NCI-H2081 treated with DMSO at 0.1 percent for 48 hours (cell line): ENCODE measurements around the gene LRFN3.
A peak's percentile ranks its signal among the peaks of the same experiment; 100 is the strongest.
"Not testable (repeated sequence)": the region's sequence is repeated elsewhere in the genome, so short reads cannot be mapped to it uniquely, and the experiment has no call there.

ENCODE experiments used
- DNase-seq: peaks from one replicate; lab custom pipeline; 2025; lab: John Stamatoyannopoulos, UW

The LRFN3 gene

DNA sequence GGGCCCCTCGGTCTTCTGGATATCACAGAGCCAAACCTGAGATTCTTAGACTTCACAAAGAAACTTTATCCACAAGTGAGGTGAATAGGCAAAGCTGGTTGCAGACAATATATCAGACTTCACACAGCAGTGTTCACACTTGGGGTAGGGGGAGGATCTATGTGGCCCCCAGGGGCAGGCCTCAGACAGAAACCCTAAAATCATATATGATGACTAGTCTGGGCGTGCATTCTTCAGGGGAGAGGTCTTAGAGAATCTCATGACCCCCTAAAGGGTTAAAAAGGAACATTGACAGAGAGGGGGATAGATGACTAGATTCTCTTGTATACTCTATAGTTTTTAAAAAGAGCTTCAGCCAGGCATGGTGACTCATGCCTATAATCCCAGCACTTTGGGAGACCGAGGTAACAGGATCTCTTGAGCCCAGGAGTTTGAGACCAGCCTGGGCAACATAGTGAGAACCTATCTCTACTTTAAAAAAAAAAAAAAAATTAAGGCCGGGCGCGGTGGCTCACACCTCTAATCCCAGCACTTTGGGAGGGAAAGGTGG, 30.9 kb upstream of the LRFN3 start:
- no peak for DNase-seq

GRCh38 chr19:35907377-35907745, 28.8 kb upstream of the LRFN3 start:
- no peak for DNase-seq

DNA sequence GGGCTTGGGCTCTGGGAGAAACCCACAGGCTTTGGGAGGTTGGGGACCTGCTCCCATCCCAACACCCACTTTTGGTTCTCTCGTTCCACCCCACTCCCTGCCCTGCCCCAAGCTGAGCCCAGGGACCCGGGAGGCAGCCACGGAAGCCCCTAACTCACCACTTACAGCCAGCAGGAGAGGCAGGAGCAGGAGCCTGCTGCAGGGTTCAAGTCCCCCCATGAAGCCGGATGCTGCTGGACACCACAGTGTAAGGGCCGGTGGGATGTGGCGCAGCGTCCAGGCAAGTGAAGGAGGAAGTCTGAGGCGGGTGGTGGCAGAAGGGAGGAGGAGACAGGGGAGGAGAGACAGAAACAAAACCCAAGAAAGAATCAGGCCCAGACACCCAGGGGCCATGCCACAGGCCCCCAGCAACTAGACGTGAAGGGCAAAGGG, 28.1 kb upstream of the LRFN3 start, which contains the start of gene TYROBP:
Gene TYROBP, minus strand, starts transcription at position 286 of the 432 bp plus-strand sequence. Its CDS starts 67 bp downstream, at position 219.
- DNase-seq, result no peak

GRCh38 chr19:35908973-35909683, 27.0 kb upstream of the LRFN3 start:
- no peak for DNase-seq

GRCh38 chr19:35909684-35910035, 26.5 kb upstream of the LRFN3 start:
- no peak for DNase-seq

- not testable (repeated sequence) for DNase-seq
These were observed 25.8 kb upstream of the LRFN3 start for GRCh38 chr19:35910355-35910754.

GRCh38 chr19:35911173-35911572, 25.0 kb upstream of the LRFN3 start:
- DNase-seq, result no peak

GRCh38 chr19:35911790-35912189, 24.4 kb upstream of the LRFN3 start:
- DNase-seq, result no peak

DNA sequence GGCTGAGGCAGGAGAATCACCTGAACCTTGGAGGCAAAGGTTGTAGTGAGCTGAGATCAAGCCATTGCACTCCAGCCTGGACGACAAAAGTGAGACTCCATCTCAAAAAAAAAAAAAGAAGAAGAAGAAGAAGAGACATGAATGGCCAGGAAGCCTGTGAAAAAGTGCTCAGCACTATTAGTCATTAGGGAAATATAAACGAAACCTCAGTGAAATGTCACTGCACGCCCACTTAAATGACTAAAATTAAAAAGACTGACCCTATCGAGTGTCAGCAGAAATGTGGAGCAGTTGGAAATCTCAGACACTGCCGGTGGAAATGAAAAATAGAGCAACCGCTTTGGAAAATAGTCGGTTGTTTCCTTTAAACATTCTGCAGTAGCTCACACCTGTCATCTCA, 22.6 kb upstream of the LRFN3 start:
- no peak for DNase-seq

DNA sequence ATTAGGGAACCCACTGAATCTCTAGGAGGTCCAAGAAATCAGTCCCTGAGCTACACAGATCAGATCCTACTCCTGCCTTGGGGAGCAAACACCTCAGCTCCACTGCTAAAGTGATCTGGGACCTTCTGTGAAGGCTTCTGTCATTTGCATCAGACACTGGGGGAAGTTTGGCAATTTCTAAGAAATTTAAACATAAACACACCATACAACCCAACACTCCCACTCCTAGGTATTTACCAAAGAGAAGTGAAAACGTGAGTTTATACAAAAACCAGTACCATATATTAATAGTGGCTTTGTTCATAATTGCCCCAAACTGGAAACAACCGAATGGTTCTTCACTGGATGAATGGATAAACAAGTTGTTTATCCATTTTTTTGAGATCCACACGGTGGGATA, 20.7 kb upstream of the LRFN3 start:
- no peak for DNase-seq

- DNase-seq, result no peak
These were observed 16.9 kb upstream of the LRFN3 start for GRCh38 chr19:35919306-35919705.

GRCh38 chr19:35921012-35921411, 15.2 kb upstream of the LRFN3 start:
- no peak for DNase-seq

DNA sequence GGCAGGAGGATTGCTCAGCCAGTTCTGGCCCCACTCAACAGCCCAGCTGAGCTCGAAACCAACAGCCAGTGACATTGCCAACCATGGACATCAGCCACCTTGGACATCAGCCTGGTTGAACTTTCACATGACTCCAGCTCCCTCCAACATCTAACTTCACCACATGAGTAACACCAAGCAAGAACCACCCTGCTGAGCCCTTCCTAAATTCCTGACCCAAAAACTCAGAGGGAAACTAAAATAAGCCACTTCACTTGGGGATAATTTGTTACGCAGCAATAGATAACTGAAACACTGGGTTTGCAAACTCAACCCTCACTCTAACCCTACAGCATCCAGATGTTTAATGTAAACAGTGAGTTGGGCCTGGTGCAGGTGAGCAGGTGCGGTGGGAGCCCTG, 10.7 kb upstream of the LRFN3 start:
- DNase-seq, result no peak

GRCh38 chr19:35928507-35928906, 7.7 kb upstream of the LRFN3 start:
- DNase-seq, result no peak

- no peak for DNase-seq
These were observed 6.3 kb upstream of the LRFN3 start for GRCh38 chr19:35929876-35930275.

DNA sequence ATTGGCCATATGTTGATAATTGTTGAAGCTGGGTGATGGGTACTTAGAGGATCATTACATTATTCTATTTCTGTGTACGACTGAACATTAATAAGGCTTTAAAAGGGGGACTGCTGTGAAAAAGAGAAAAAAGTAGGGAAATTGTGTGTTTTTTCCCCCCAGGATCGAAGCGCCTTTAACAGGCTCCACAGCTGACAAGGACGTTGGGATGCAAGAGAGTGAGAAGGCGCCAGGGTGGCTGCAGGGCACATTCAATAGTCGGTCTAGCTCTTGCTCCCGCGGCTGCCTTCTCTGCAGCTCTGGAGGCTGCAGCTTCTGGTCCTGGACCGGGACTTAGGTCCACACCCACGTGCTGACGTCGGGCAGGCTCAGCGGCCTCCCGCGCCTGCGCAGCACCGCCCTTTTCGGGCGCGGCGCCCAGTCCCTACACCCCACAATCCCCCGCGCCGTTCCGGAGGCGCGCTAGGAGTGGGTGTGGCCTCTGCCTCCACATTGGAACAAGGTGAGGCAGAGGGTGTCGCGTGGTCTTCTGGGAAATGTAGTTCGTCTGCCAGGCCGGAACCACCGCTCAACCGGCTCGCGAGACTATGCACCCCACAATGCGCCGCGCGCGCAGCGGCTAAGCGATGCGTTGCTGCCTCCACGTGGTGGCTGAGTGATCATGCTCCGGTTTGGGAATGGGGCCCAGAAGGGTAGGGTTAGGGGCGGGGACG, 4.9 kb upstream of the LRFN3 start:
- peak; percentile 96 for DNase-seq

DNA sequence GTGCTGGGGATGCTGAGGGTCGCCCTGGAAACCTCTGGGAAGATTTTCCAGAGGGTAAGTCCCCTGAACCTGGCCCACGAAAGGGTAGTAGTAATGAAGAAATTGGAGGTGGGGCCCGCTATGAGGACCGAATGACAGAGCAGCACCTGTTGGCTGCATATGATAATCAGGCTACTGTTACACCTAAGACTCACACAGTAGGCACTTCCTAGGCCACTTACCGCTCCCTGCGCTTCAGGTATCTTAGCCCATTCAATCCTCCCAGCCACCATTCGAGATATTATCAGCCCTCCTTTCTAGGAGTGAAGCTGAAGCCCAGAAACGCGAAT, 4.3 kb upstream of the LRFN3 start:
- DNase-seq, result no peak

GRCh38 chr19:35932291-35932936, 3.8 kb upstream of the LRFN3 start:
- no peak for DNase-seq

GRCh38 chr19:35936738-35937268, 629 bp downstream of the LRFN3 start:
- no peak for DNase-seq

DNA sequence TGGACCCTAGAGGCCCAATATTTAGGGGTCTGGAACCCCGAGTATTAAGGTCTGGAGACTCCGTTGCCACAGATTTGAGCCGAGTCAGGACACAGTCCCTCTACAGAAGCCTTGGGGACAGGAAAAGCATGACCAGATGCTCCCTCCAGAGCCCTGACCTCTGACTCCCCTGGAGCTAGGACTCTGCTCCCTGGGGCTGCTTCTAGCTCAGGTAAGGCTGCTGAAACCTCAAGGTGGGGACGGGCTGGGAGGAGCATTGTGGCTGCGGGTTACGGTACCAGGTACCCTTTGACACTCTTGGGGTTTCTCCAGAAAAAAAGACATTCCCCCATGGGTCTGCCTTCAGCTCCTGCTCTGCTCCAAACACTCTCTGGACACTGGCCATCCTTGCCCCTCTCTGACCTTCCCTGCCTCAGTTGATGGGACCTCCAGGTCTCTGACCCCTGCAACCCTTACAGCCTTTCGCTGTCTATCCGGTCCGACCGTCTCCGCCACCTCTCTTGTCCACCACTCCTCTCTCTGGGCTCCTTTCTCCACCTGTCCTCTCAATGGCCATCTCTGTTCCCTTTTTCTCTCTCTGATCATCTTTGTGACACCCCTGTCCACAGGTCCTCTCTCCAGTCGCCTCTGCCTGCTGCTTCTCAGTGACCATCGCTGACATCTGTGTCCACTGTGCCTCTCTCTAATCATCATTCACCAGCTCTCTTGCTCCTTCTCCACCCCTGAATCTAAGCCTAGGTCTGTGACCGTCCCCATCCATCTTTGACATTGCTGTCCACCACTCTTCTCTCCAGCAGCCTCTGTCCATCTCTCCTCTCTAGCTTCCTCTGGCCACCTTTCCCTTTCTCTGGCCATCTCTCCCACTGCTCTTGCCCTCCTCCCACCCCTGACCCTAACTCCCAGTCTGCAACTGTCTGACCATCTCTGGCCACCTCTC, 1.4 kb downstream of the LRFN3 start:
- DNase-seq, result no peak
